Activated CD4-positive, CD25-positive, alpha-beta regulatory T cell (primary cell): Measurements from ENCODE around the gene ACTL6B.
A peak's percentile ranks its signal among the peaks of the same experiment; 100 is the strongest.

ENCODE experiments used
- DNase-seq, 4 experiments: peaks; one replicate each; lab custom pipeline; 2025; lab: John Stamatoyannopoulos, UW

Gene ACTL6B

DNA sequence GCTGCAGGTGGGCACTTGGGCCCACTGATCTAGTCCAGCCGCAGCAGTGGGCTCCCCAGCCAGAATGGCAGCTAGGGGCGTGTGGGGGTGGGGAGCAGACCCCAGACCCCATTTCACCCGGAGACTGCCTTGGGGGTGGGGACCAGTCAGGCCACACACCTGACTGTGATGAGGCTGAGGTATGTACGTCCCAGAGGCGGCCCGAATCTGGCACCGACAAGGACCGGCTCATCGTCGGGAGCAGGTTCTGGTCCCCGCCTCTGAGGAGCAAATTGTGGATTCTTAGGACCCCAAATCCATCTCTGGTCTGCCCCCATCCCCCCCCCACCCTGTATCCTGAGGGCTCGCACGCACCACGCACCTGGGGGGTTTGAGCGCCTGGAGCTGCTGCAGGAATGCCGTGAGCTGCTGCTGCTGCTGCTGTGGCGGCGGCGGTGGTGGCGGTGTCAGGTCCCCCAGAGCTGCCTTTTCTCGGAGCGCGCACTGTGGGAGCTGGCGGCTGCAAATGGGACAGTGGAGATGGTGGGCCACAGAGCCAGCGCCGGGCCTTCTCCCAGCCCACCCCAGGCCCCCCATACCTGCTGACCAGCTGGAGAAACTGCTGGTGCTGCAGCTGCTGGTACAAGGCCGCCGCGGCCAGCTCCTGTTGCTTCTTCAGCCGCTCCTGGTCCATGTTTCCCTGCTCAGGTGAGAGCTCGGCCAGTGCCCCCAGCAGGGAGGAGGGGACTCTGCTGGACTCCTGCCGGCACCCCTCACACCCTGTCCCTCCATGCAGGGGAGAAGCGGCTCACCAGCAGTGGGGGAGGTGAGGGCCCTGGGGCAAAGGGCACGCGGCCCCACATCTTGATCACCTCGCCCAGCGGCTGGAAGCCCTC, 27.6 kb upstream of the ACTL6B start:
- no peak for DNase-seq

DNA sequence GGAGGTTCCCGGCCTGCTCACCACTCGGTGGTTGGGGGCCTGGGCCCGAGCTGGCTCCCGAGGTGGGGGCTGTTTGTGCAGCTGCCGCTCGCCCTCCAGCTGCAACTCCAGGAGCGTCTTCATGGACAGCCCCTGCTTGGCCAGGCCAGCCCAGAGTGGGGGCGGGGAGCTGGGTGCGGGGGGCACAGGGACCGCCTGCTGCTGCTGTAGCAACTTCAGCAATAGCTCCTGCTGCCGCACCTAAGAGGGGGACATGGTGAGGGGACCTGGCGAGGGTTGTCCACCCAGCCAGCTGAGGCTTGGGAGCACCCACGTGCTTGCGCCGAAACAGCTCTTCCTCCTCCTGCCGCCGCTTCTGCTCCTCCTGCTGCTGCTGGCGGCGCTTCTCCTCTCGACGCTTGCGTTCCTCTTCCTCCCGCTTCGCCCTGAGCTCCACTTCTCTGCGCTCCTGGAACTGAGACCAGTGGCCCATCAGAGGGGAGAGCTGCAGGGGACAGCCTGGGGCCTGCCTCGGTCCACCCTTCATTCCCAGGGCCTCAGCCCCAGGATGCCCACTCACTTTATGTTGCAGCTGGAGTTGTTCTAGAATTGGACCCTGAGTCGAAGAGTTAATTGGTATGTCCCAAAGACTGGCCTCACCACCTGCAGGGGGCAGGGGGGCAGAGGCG, 26.9 kb upstream of the ACTL6B start:
- no peak for DNase-seq

DNA sequence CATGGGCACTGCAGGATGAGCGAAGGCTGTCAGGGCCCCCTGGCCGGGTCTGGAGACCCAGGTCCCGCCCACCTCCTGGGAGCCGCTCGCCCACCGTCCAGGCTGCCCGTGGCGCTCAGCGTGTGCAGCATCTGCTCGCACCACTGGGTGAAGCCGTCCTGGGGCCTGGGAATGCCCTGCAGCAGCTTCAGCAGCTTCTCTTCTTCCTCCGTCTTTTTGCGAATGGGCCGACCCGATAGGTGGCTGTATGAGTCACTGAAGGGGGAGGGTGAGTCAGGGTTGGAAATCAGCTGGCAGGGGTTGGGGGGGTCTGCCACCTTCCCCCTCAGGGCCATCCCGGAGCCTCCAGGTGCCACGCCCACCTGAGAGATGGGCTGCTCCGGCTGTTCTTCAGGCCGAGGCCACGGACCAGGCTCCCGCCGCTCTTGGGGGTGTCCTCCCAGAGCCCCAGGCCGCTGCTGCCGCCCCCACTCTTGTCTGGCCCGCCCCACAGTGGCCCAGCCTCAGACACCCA, 26.0 kb upstream of the ACTL6B start:
- DNase-seq = no peak

DNA sequence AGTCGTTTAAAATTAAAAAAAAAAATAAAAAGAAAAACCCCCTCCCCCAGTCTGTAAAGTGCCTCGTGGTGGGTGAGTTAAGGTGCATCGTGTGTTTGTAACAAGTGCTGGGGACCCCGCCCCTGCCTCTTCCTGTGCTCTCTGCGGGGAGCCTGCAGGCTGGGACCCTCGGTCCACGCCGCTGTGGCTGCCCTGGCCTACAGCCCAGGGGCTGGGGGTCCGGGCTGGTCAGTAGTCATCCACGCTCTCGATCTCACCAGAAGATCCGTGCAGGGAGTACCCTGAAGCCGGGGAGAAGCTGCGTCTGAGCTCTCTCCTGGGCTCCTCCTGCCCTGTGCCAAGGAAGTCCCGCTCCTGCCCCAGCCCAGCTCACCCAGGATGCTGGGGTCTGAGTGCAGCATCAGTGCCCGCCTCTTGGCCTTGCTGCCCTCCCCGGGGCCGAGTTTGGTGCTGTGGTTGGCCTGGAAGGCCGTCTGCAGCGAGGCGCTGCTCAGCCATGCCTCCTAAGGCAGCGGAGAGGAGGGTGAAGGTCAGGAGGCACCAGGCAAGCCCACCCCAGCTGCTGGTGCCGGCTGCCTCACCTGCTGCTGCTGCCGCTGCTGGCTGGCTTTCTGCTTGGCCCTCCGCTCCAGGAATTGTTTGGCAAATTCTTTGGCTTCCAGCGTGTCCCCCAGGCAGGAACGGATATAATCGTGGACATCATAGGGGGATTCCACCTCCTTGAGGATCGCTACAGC, 25.4 kb upstream of the ACTL6B start:
- no peak for DNase-seq

DNA sequence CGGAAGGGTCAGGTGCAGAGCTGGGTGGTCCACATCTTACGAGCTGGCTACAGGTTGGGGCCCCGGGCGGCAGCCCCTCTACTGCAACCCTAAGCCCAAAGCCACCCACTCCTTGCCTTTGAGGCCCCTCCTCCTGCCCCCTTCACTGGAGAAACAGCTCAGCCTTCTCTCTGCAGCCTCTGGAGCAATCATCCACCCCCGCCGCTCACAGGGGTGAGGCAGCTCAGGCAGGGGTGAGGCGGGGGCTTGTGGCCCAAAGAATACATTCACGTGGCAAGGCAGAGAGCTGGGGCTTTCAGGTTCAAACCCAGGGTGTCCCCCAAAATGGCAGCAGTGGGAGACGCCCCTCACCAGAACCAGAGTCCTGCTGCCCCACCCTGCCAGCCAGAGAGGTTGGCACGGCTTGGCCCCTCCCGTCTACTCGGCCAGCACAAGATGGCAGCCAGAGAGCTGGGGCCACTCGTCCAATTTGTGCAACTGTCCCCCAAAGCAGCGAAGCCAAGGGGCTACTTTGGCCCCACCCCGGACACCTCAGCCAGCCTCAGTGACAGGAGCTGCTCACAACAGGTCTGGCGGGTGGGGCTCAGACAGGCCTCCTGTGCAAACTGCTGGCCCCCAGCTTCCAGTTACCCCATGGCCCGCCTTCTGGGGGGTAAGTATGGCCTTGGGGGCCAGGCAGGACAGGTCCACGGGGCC, 24.5 kb upstream of the ACTL6B start:
- no peak for DNase-seq

DNA sequence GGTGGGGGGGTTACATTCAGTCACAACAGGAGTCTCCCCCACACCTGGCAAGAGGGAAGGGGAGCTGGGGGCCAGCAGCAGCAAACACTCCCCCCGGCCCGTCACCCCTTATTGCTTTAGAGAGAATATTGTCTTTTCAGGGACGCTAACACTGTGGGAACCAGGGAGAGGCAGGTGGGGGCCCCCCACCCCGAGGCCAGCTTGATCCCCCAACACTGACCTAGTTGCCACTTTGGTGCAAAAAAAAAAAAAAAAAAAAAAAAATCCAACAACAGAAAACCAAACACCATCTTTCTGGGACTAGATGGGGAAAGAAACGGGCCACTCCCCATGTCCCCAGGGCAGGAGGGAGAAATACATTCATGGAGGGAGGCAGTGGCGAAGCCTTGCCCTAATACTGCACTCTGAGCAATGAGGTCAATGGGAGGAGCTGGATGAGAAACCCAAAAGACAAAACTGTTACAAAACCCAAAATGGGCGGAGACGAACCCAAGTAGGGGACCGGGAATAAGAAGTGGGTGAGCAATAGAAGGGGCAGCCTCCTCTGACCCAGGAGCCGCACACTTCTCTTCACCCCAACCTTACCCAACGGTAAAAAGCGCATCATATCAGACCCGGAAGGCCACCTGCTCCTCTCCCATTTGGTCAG, 23.8 kb upstream of the ACTL6B start:
- DNase-seq = no peak

DNA sequence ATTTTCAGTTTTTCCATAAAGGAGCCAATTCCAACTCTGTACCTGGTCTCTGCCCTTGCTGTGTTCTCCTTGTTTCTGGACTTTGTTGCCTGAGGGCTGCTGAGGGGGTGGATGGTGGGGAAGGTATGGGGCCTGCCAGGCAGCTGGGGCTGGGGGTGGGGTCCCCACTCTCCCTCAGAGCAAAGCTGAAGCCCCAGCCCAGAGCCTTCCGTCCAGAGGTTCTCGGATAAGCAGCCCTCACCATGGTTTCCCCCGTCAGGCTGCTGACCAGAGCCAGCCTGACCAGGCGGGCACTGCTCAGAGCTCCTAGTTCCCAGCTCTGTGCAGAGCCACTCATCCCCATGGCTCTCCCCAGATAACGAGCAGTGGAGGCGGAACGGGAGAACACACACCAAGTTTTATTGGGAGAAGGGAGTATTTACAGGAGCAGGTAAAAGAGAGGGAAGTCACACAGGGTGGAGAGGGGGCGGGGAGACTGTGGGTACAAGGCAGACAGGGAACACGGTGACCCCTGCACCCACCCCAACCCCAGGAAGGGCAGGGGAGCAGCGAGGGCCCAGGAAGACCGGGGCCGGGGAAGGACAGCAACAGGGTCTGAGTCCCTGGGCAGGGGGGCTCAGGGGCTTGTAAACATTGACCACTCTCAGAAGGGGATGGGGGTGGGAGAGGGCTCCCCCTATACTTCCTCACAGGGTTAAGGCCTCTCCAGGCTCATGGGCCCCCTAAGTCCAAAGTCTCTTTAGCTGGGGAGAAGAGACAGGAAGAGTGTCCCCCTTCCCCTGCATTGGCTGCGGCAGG, 23.1 kb upstream of the ACTL6B start:
- no peak for DNase-seq

DNA sequence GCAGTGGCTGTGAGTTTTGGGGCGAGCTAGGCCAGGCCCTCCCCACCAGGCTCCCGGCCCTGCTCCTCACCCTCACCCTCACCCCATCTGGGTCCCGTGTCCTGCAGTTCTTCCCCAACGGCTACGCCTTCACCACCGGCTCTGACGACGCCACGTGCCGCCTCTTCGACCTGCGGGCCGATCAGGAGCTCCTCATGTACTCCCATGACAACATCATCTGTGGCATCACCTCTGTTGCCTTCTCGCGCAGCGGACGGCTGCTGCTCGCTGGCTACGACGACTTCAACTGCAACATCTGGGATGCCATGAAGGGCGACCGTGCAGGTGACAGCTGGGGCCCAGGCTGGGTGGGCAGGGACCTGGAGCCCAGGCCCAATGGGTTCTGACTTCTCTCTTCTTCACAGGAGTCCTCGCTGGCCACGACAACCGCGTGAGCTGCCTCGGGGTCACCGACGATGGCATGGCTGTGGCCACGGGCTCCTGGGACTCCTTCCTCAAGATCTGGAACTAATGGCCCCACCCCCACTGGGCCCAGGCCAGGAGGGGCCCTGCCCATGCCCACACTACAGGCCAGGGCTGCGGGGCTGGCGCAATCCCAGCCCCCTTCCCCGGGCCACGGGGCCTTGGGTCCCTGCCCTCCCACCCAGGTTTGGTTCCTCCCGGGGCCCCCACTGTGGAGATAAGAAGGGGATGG, 22.2 kb upstream of the ACTL6B start:
- no peak for DNase-seq

DNA sequence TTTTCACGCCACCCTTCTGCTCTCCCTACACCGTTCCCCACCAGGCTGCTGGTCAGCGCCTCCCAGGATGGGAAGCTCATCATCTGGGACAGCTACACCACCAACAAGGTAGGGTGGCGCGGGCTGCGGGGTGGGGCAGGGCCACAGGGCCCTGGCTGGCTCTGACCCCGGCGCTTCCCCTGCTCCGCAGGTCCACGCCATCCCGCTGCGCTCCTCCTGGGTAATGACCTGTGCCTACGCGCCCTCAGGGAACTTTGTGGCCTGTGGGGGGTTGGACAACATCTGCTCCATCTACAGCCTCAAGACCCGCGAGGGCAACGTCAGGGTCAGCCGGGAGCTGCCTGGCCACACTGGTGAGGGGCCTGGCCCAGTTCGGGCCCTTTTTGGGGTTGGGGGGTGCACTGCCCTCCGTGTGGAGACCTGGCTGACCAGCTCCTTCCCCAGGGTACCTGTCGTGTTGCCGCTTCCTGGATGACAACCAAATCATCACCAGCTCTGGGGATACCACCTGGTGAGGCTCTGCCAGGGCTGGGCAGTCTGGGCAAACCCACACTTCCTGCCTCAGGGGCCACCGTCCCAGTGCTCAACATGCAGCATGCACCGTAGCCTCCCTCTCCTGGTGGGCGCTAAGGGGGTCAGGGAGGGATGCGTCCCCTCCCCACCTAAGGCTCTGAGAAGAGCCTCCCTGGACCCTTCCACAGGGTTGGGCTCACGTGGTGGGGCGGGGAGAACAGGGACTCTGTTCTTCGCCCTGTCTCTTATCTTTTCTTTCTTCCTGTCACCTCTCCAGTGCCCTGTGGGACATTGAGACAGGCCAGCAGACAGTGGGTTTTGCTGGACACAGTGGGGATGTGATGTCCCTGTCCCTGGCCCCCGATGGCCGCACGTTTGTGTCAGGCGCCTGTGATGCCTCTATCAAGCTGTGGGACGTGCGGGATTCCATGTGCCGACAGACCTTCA, 21.3 kb upstream of the ACTL6B start:
- DNase-seq = no peak

DNA sequence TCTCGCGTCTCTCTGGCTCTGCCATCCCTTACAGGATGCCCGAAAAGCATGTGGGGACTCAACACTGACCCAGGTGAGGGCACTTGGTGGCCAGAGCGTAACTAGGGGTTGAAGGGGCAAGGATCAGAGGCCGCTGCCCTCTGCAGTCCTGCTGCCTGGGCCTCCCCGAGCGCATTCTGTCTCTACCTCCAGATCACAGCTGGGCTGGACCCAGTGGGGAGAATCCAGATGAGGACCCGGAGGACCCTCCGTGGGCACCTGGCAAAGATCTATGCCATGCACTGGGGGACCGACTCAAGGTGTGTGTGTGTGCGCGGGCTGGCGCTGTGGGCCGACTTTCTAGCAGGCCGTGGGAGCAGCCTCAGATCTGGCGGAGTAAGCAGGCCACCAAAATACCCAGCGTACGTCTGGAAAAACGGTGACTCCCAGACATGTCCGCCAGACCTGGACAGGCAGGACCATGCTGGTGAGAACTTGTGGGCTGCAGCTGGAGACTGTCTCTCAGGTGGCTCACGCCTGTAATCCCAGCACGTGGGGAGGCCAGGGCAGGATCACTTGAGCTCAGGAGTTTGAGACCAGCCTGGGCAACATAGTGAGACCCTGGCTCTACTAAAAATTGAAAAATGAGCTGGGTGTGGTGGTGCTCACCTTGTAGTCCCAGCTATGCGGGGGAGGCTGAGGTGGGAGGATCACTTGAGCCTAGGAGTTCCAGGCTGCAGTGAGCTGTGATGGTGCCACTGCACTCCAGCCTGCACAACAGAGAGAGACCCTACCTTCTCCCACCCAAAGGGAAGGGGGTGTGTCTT, 20.5 kb upstream of the ACTL6B start:
- no peak for DNase-seq

DNA sequence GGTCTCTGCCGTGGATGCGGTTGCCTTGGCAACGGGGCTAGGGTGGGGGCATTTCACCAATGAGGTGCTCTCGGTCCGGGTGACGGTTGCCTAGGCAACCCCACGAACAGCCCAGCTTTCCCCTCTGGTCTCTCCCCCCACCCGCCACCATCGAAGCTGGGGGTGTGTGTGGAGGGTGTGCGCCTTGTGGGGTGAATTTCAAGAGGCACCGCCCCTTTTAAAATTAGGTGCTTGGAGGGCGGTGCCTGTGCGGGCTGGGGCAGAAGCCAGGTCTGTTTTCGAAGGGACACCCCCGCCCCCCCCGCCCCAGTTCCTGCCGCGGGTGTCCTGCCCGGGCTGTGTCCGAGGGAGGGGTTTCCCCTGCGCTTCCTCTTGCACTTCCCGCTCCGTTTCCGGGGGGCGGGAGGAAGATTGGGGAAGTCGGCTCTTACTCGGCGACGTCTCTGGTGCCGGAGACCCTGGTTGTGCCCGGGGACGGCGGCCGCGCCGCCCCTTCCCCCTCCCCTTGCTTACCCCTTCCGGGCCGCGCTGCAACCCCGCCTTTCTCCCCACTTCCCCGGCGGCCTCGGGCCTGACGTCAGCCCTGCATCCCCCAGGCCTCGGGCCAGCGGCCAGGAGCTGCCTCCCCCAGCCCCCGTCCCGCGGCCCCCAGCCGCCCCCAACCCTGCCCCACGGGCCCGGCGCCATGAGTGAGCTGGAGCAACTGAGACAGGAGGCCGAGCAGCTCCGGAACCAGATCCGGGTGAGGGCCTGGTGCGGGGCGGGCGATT, 19.5 kb upstream of the ACTL6B start:
- DNase-seq = peak; percentile 71 to 83 (median 77)

DNA sequence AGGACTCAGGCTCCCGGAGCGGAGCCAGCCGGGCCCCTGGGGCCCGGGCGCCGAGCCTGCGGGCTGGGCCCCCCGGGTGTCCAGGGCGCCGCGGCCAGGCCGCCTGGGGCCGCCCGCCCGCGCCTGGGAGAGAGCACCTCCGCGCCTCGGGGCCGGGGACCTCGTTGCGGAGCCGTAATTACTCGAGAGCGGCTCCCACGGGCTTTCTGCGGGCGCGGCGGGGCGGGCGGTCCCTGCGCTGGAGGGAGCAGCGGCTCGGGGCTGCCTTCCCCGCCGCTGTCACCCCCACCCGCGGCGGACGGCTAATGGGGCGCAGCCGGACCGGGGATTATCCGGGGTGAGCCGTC, 18.8 kb upstream of the ACTL6B start:
- no peak for DNase-seq

DNA sequence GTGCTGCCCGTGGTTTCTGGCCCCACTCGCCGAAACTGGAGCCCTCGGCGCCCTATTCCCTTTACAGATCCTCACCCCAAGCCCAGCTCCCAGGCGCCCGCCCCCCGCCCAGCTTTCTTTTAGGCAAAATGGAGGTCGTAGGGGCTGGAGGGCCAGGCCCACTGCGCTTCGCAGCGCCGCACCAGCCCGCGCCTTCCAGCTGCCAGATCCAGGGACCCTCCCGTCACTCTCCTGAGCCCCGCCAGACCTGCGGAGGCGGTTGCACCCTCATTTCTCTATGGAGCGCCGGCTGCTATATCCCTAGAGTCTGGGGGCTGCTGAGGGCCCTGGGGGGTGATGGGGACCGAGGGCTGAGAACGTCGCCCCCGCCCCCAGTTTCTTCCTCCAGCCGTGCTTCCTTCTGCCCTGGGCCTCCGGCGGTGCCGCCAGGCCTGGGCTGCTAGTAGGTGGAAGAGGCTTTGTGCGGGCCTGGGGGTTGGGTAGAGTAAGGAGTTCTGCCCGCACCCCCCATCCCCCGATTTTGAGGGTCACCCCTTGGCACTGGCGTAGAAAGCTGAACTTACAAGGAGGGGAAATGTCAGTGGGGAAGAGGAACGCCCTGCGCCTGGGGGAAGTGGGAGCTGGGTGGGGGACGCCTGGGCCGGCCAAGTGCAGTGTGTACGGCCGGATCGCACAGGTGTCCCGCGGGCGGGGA, 18.3 kb upstream of the ACTL6B start:
- no peak for DNase-seq

DNA sequence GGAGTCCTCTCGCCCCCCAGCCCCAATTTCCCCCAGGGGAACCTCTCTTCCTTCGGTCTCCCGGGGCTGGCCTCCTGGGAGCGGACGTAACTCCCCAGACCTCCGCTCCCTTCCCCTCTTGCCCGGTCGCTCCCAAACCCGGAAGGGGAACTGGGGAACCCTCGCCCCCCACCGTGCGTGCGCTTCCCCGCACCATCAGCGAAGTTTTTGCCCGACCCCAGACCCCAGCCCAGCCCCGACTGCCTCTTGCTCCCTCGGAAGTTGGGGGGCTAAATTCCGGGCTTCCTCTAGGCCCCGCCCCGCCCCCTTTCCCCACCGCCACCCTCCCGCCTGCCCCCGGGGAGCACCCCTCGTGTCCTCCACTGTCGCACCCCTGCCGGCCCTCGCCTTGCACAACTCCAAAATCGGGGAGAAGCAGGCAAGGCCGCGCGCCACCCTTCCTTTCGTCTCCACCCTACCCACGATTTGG, 17.7 kb upstream of the ACTL6B start:
- no peak for DNase-seq

DNA sequence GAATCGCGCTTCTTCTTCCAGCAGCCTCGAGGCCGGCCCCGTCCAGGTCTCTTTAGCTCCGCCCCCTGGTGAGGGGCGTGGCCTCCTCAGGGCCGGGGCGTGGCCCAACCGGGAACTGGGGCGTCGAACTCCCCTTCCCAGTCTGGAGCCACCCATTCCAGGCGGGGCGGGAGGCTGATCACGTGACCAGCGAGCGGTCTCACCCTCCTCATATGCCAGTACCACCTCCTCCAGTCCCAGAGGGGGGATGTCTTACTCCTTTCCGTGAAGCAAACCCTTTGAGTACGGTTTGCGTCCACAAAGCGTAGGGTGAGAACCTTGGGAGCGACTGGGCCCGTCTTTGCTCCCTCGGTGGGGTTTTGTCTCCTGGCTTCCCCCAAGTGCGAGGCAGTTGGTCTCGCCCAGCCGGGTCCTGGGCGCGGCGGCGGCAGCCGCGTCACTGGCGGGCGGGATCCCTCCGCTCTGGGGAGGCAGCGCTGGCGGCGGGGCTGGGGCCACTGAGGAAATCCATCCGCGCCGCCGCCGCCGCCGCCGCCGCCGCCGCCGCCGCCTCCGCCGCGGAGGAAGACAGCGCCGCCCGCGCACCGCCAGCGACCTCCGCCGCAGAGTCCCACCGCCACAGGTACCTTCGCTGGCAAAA, 17.2 kb upstream of the ACTL6B start, which contains the start of gene GNB2:
Gene GNB2 (plus strand): TSS at position 439 of the 640 bp plus-strand sequence. CDS start 2,526 bp downstream, outside the sequence.
- peak; percentile 95 to 99 (median 97) for DNase-seq
